Mesothelial cell of epicardium (in vitro differentiated cells): ENCODE results near the gene LRRC18. TPM values are rescaled to one million over a fixed set of nuclear protein-coding genes. Genes with fewer than 3 reads are reported as not detected.

ENCODE experiments used
- DNase-seq, 2 experiments: peaks; one replicate each; pipeline ENCODE4 v3.0.0; 2021; ENCODE audit warnings: low spot score in 2 of 2; ENCODE audit not compliant: unreplicated experiment in 2 of 2
- H3K27ac Mint-ChIP-seq: 2 replicates; pipeline ENCODE4 v1.8.0; 2021; ENCODE audit warnings: mixed read lengths
- H3K27me3 Mint-ChIP-seq: 2 replicates; pipeline ENCODE4 v1.8.0; 2021; ENCODE audit warnings: low read depth, mixed read lengths
- H3K36me3 Mint-ChIP-seq: 2 replicates; pipeline ENCODE4 v1.8.0; 2021; ENCODE audit warnings: mixed read lengths
- H3K4me1 Mint-ChIP-seq: 2 replicates; pipeline ENCODE4 v1.8.0; 2021; ENCODE audit warnings: mixed read lengths
- H3K4me3 Mint-ChIP-seq: 2 replicates; pipeline ENCODE4 v1.8.0; 2021; ENCODE audit warnings: mild to moderate bottlenecking, moderate library complexity, mixed read lengths
- H3K9me3 Mint-ChIP-seq: 2 replicates; pipeline ENCODE4 v1.8.0; 2021; ENCODE audit warnings: mixed read lengths
- CTCF ChIP-seq: fragments of 200-600 bp; sonication (generic); IDR thresholded peaks from one replicate; pipeline ENCODE4 v1.5.0; 2021; ENCODE audit warnings: antibody characterized with exemption; ENCODE audit not compliant: unreplicated experiment
- total RNA-seq: library from RNA; stranded (reverse); gene quantifications from 3 replicates; pipeline ENCODE4 v1.2.1, GENCODE V29; 2021

Gene LRRC18
- total RNA-seq, 1 donor from 2014 or later, result not detected

GRCh38 chr10:48945441-48946130 lies 5.9 kb upstream of the LRRC18 start:
- Mint-ChIP-seq H3K27ac (no peak overlapping the region), H3K9me3 (no peaks in the 10 kb centered on the region), H3K4me3 (no peak overlapping the region), H3K27me3 (peaks cover 2% of the 10 kb centered on the region), H3K4me1 (peaks cover 5% of the 10 kb centered on the region), H3K36me3 (no peaks in the 10 kb centered on the region)
- DNase-seq, result no peak
- no peak for TF ChIP-seq CTCF

- H3K9me3 Mint-ChIP-seq, result no peaks in the 10 kb centered on the region
- peaks cover 2% of the 10 kb centered on the region for H3K27me3 Mint-ChIP-seq
- H3K36me3 Mint-ChIP-seq, result no peaks in the 10 kb centered on the region
- peaks cover 5% of the 10 kb centered on the region for H3K4me1 Mint-ChIP-seq
- no peak overlapping the region for H3K27ac Mint-ChIP-seq
- no peak for DNase-seq
- TF ChIP-seq CTCF, result no peak
- no peak overlapping the region for H3K4me3 Mint-ChIP-seq
Observed at GRCh38 chr10:48944171-48944570, 4.5 kb upstream of the LRRC18 start.

GRCh38 chr10:48943096-48943495 lies 3.5 kb upstream of the LRRC18 start:
- no peaks in the 10 kb centered on the region for H3K36me3 Mint-ChIP-seq
- no peaks in the 10 kb centered on the region for H3K9me3 Mint-ChIP-seq
- no peak overlapping the region for H3K27ac Mint-ChIP-seq
- no peak for DNase-seq
- no peak for TF ChIP-seq CTCF
- H3K4me3 Mint-ChIP-seq, result no peak overlapping the region
- peaks cover 2% of the 10 kb centered on the region for H3K27me3 Mint-ChIP-seq
- no peaks in the 10 kb centered on the region for H3K4me1 Mint-ChIP-seq

GRCh38 chr10:48941427-48942075 lies 1.9 kb upstream of the LRRC18 start:
- no peaks in the 10 kb centered on the region for H3K9me3 Mint-ChIP-seq
- no peak overlapping the region for H3K4me3 Mint-ChIP-seq
- TF ChIP-seq CTCF, result no peak
- peaks cover 2% of the 10 kb centered on the region for H3K27me3 Mint-ChIP-seq
- H3K36me3 Mint-ChIP-seq, result no peaks in the 10 kb centered on the region
- DNase-seq, result no peak
- H3K4me1 Mint-ChIP-seq, result no peaks in the 10 kb centered on the region
- H3K27ac Mint-ChIP-seq, result no peak overlapping the region

GRCh38 chr10:48940958-48941357 lies 1.3 kb upstream of the LRRC18 start:
- no peak overlapping the region for H3K27ac Mint-ChIP-seq
- DNase-seq, result no peak
- H3K9me3 Mint-ChIP-seq, result no peaks in the 10 kb centered on the region
- no peaks in the 10 kb centered on the region for H3K4me1 Mint-ChIP-seq
- H3K4me3 Mint-ChIP-seq, result no peak overlapping the region
- TF ChIP-seq CTCF, result no peak
- H3K36me3 Mint-ChIP-seq, result no peaks in the 10 kb centered on the region
- H3K27me3 Mint-ChIP-seq, result peaks cover 2% of the 10 kb centered on the region
